Fibroblast of pulmonary artery (primary cell): Measurements from ENCODE around the gene FBXO10.
"Not testable (repeated sequence)": the region's sequence is repeated elsewhere in the genome, so short reads cannot be mapped to it uniquely, and the experiment has no call there.

Source experiments
- DNase-seq: peaks from one replicate; pipeline ENCODE4 v3.0.0-alpha.2; 2010; ENCODE audit warnings: low read depth
- H3K4me3 ChIP-seq: replicated peaks from 2 replicates; pipeline ENCODE4 v1.5.1; 2011; ENCODE audit warnings: low read depth, mild to moderate bottlenecking, control low read depth, low read length, moderate library complexity
- CTCF ChIP-seq: IDR thresholded peaks from 2 replicates; pipeline ENCODE4 v1.5.1; 2011; ENCODE audit warnings: mild to moderate bottlenecking, control low read depth, low read length, inconsistent platforms; ENCODE audit errors: missing control alignments

Gene FBXO10

GRCh38 chr9:37611014-37611413, 34.8 kb upstream of the FBXO10 start:
- TF ChIP-seq CTCF = no peak
- H3K4me3 ChIP-seq = no peak overlapping the region
- DNase-seq = no peak

- no peak overlapping the region for H3K4me3 ChIP-seq
- DNase-seq = no peak
- TF ChIP-seq CTCF = no peak
Measured at GRCh38 chr9:37609735-37610397, 33.7 kb upstream of the FBXO10 start.

GRCh38 chr9:37608250-37608649, 32.1 kb upstream of the FBXO10 start:
- H3K4me3 ChIP-seq = no peak overlapping the region
- DNase-seq = no peak
- TF ChIP-seq CTCF = no peak

- DNase-seq = no peak
- H3K4me3 ChIP-seq = no peak overlapping the region
- TF ChIP-seq CTCF = no peak
Measured at GRCh38 chr9:37604296-37604695, 28.1 kb upstream of the FBXO10 start.

- H3K4me3 ChIP-seq = no peak overlapping the region
- DNase-seq = no peak
- no peak for TF ChIP-seq CTCF
Measured at GRCh38 chr9:37602817-37603216, 26.6 kb upstream of the FBXO10 start.

GRCh38 chr9:37602061-37602460, 25.9 kb upstream of the FBXO10 start:
- not testable (repeated sequence) for H3K4me3 ChIP-seq, DNase-seq

- H3K4me3 ChIP-seq = no peak overlapping the region
- DNase-seq = no peak
- TF ChIP-seq CTCF = no peak
Measured at GRCh38 chr9:37596504-37596903, 20.3 kb upstream of the FBXO10 start.
